IMR-90 (cell line): ENCODE results near the gene ZNF76. TPM values are rescaled to one million over a fixed set of nuclear protein-coding genes. Genes with fewer than 3 reads are reported as not detected.
A peak's percentile ranks its signal among the peaks of the same experiment; 100 is the strongest.

Source experiments
- ATAC-seq: fragments of 200-7000 bp; cut with Tn5 transposase; 2 replicates; pipeline ENCODE4 v1.9.1; 2020; ENCODE audit warnings: low read depth, mild to moderate bottlenecking, moderate library complexity
- BruUV-seq: library from RNA; stranded (reverse); fragments of 400-500 nt; replicated peaks from 2 replicates; lab custom pipeline; 2021; lab: Mats Ljungman, UMichigan
- CTCF ChIA-PET: fragments of 300-600 bp; formaldehyde crosslinking; extraction: SDS; loops from one replicate; lab custom pipeline; 2021; ENCODE audit warnings: antibody characterized with exemption; lab: Yijun Ruan, JAX
- POLR2A ChIA-PET: fragments of 300-600 bp; sonication (Branson Sonifier 250); formaldehyde crosslinking; loops from one replicate; lab custom pipeline; 2022; ENCODE audit warnings: antibody characterized with exemption; ENCODE audit not compliant: unreplicated experiment; lab: Charles Lee
- DNase-seq: peaks from one replicate; pipeline ENCODE4 v3.0.0; 2013
- H2AFZ ChIP-seq: replicated peaks from 2 replicates; pipeline ENCODE3; 2013; ENCODE audit warnings: low read length, mild to moderate bottlenecking; ENCODE audit not compliant: poor library complexity
- H2AK5ac ChIP-seq: 2 replicates; pipeline ENCODE4 v1.6.1; 2013; ENCODE audit warnings: low read depth, low read length, inconsistent platforms
- H2AK9ac ChIP-seq: replicated peaks from 2 replicates; pipeline ENCODE3; 2013; ENCODE audit warnings: mild to moderate bottlenecking, low read depth, low read length, moderate library complexity; ENCODE audit not compliant: poor library complexity
- H2BK120ac ChIP-seq: 2 replicates; pipeline ENCODE4 v1.6.1; 2013; ENCODE audit warnings: low read depth, low read length, inconsistent platforms
- H2BK15ac ChIP-seq: 3 replicates; pipeline ENCODE4 v1.6.1; 2013; ENCODE audit warnings: low read depth, low read length, inconsistent platforms
- H2BK20ac ChIP-seq: 2 replicates; pipeline ENCODE4 v1.6.1; 2013; ENCODE audit warnings: low read depth, mild to moderate bottlenecking, inconsistent platforms, low read length, moderate library complexity
- H2BK5ac ChIP-seq: 2 replicates; pipeline ENCODE4 v1.6.1; 2013; ENCODE audit warnings: mild to moderate bottlenecking, low read depth, low read length, inconsistent platforms; ENCODE audit not compliant: poor library complexity, severe bottlenecking
- H3K14ac ChIP-seq: replicated peaks from 2 replicates; pipeline ENCODE4 v1.6.1; 2013; ENCODE audit warnings: low read depth, low read length, inconsistent platforms
- H3K18ac ChIP-seq: 2 replicates; pipeline ENCODE4 v1.6.1; 2013; ENCODE audit warnings: low read depth, low read length, control low read depth
- H3K23ac ChIP-seq: 2 replicates; pipeline ENCODE4 v1.6.1; 2013; ENCODE audit warnings: low read depth, low read length, inconsistent platforms
- H3K27ac ChIP-seq: 2 replicates; pipeline ENCODE4 v1.5.1; 2013; ENCODE audit warnings: mild to moderate bottlenecking, control low read depth, low read length; ENCODE audit not compliant: insufficient read depth
- H3K27me3 ChIP-seq: 2 replicates; pipeline ENCODE4 v1.6.1; 2013; ENCODE audit warnings: low read length; ENCODE audit not compliant: control insufficient read depth, insufficient read depth
- H3K36me3 ChIP-seq: 2 replicates; pipeline ENCODE4 v1.6.1; 2013; ENCODE audit warnings: low read length, mixed read lengths; ENCODE audit not compliant: control insufficient read depth, insufficient read depth
- H3K4ac ChIP-seq: 2 replicates; pipeline ENCODE4 v1.6.1; 2013; ENCODE audit warnings: low read depth, low read length, inconsistent platforms
- H3K4me1 ChIP-seq: 2 replicates; pipeline ENCODE4 v1.6.1; 2013; ENCODE audit warnings: low read length, mixed read lengths; ENCODE audit not compliant: control insufficient read depth, insufficient read depth
- H3K4me2 ChIP-seq: 2 replicates; pipeline ENCODE4 v1.6.1; 2013; ENCODE audit warnings: low read depth, mild to moderate bottlenecking, control low read depth, low read length, moderate library complexity
- H3K4me3 ChIP-seq: 2 replicates; pipeline ENCODE4 v1.5.1; 2013; ENCODE audit warnings: low read depth, mild to moderate bottlenecking, control low read depth, low read length, moderate library complexity; ENCODE audit not compliant: insufficient read depth
- H3K56ac ChIP-seq: 2 replicates; pipeline ENCODE4 v1.6.1; 2013; ENCODE audit warnings: low read length, inconsistent platforms; ENCODE audit not compliant: insufficient read depth; ENCODE audit errors: extremely low read depth
- H3K79me1 ChIP-seq, 2 experiments: 2 replicates each; pipeline ENCODE4 v1.6.1; 2013; ENCODE audit warnings: low read length in 2 of 2, inconsistent platforms in 1 of 2, low read depth in 1 of 2
- H3K9ac ChIP-seq: 2 replicates; pipeline ENCODE4 v1.6.1; 2013; ENCODE audit warnings: low read depth, low read length, control low read depth
- H3K9me1 ChIP-seq: 2 replicates; pipeline ENCODE4 v1.6.1; 2013; ENCODE audit warnings: low read length, inconsistent platforms; ENCODE audit not compliant: insufficient read depth
- H3K9me3 ChIP-seq: 2 replicates; pipeline ENCODE4 v1.6.1; 2013; ENCODE audit warnings: low read length; ENCODE audit not compliant: control insufficient read depth, insufficient read depth
- H4K20me1 ChIP-seq: 2 replicates; pipeline ENCODE4 v1.6.1; 2013; ENCODE audit warnings: low read length, inconsistent platforms; ENCODE audit not compliant: insufficient read depth
- H4K5ac ChIP-seq: 2 replicates; pipeline ENCODE4 v1.6.1; 2013; ENCODE audit warnings: mild to moderate bottlenecking, low read depth, low read length, control low read depth
- H4K8ac ChIP-seq, 2 experiments: 2 replicates each; pipeline ENCODE4 v1.6.1; 2013; ENCODE audit warnings: low read depth in 2 of 2, low read length in 2 of 2, control low read depth in 1 of 2, inconsistent platforms in 1 of 2
- H4K91ac ChIP-seq: 2 replicates; pipeline ENCODE4 v1.6.1; 2013; ENCODE audit warnings: low read depth, low read length, inconsistent platforms; ENCODE audit not compliant: insufficient read depth
- BHLHE40 ChIP-seq: fragments of 150-350 bp; IDR thresholded peaks from 2 replicates; pipeline ENCODE4 v1.6.1; 2016; ENCODE audit warnings: mild to moderate bottlenecking, low read depth, low read length
- CHD1 ChIP-seq: IDR thresholded peaks from 2 replicates; pipeline ENCODE4 v1.6.1; 2012; ENCODE audit warnings: low read depth, low read length, improper control_type of control experiment
- ELK1 ChIP-seq: fragments of 150-350 bp; IDR thresholded peaks from 2 replicates; pipeline ENCODE4 v1.6.1; 2016; ENCODE audit warnings: low read depth, mild to moderate bottlenecking, low read length, moderate library complexity, borderline replicate concordance
- FOS ChIP-seq: fragments of 150-350 bp; IDR thresholded peaks from 2 replicates; pipeline ENCODE4 v1.6.1; 2016; ENCODE audit warnings: low read depth, low read length
- MAFK ChIP-seq: IDR thresholded peaks from 2 replicates; pipeline ENCODE4 v1.6.1; 2012; ENCODE audit warnings: low read depth, low read length, improper control_type of control experiment
- MAZ ChIP-seq: IDR thresholded peaks from 2 replicates; pipeline ENCODE4 v1.6.1; 2012; ENCODE audit warnings: low read depth, mild to moderate bottlenecking, low read length, improper control_type of control experiment, moderate library complexity, borderline replicate concordance
- MXI1 ChIP-seq: IDR thresholded peaks from 2 replicates; pipeline ENCODE4 v1.6.1; 2012; ENCODE audit warnings: low read depth, mild to moderate bottlenecking, low read length, moderate library complexity, borderline replicate concordance
- NFE2L2 ChIP-seq: fragments of 150-350 bp; IDR thresholded peaks from 2 replicates; pipeline ENCODE4 v1.6.1; 2016; ENCODE audit warnings: low read depth, mild to moderate bottlenecking, low read length
- POLR2A ChIP-seq: IDR thresholded peaks from 2 replicates; pipeline ENCODE4 v1.6.1; 2012; ENCODE audit warnings: mild to moderate bottlenecking, low read depth, low read length
- RAD21 ChIP-seq: IDR thresholded peaks from 2 replicates; pipeline ENCODE4 v1.6.1; 2012; ENCODE audit warnings: low read length, improper control_type of control experiment
- RCOR1 ChIP-seq: IDR thresholded peaks from 2 replicates; pipeline ENCODE4 v1.6.1; 2012; ENCODE audit warnings: mild to moderate bottlenecking, low read length, improper control_type of control experiment; ENCODE audit not compliant: insufficient replicate concordance
- RFX5 ChIP-seq: IDR thresholded peaks from 2 replicates; pipeline ENCODE4 v1.8.0; 2012; ENCODE audit warnings: low read depth, mild to moderate bottlenecking, low read length, moderate library complexity
- SMC3 ChIP-seq: fragments of 150-350 bp; IDR thresholded peaks from 2 replicates; pipeline ENCODE4 v1.6.1; 2016; ENCODE audit warnings: low read depth, mild to moderate bottlenecking, antibody characterized with exemption, low read length, moderate library complexity
- USF2 ChIP-seq: fragments of 150-350 bp; IDR thresholded peaks from 2 replicates; pipeline ENCODE4 v1.6.1; 2017; ENCODE audit warnings: mild to moderate bottlenecking, antibody characterized with exemption, low read length, low read depth
- WGBS, 2 experiments: methylation state at CpG; one replicate each; pipeline versions ENCODE4 v1.1.5 to v1.1.7; 2013; ENCODE audit warnings: missing lambda C conversion rate in 2 of 2; ENCODE audit not compliant: insufficient read length in 1 of 2; ENCODE audit errors: extremely low coverage in 2 of 2; 5-methylcytosine and 5-hydroxymethylcytosine counted together
- dilution Hi-C: fragments of 300-500 bp; cut with HindIII; formaldehyde crosslinking; loops from one replicate; pipeline ENCODE4 v1.14.3; 2018; ENCODE audit warnings: low sequenced_read_pairs; ENCODE audit not compliant: unreplicated experiment
- in situ Hi-C: fragments of 300-500 bp; cut with MboI; formaldehyde crosslinking; loops from 3 replicates; pipeline ENCODE4 v1.14.3; 2019; ENCODE audit warnings: low sequenced_read_pairs, inconsistent platforms, mixed read lengths
- intact Hi-C: fragments of 100-400 bp; cut with micrococcal nuclease; formaldehyde crosslinking; loops from 2 replicates; pipeline ENCODE4 v1.10.0; 2022
- polyA plus RNA-seq, 3 experiments: library from polyadenylated mRNA; depleted of rRNA; stranded (reverse); fragments of >200 nt; gene quantifications; 2 replicates each; pipeline ENCODE4 v1.2.3, GENCODE V29; 2012; ENCODE audit warnings: low replicate concordance in 1 of 3
- total RNA-seq: library from RNA; depleted of rRNA; stranded (reverse); fragments of >200 nt; gene quantifications from 2 replicates; pipeline ENCODE4 v1.2.3, GENCODE V29; 2012

Gene ZNF76
- total and polyA plus RNA-seq, 2 of the 4 experiments (the other 2 are of a cell fraction): 19.9 to 21.1 TPM

GRCh38 chr6:35317483-35318195 lies 58.1 kb downstream of the ZNF76 start:
- H3K14ac ChIP-seq: no peak overlapping the region
- H3K18ac ChIP-seq: no peak overlapping the region
- peak overlapping the region; percentile 25 for H2AK9ac ChIP-seq
- ChIA-PET POLR2A (no interaction called here), CTCF (interaction anchor here (1.0 to 1.7 kb wide), 3 partner anchors 11 to 132 kb away, joined by 4 to 10 read pairs (median 9); no protein-coding TSS in a partner anchor)
- no peak overlapping the region for H2BK20ac ChIP-seq
- peak overlapping the region; percentile 91 for H2AFZ ChIP-seq
- DNase-seq (no peak), ATAC-seq (peak; percentile 25)
- TF ChIP-seq CHD1 (no peak), MXI1 (no peak), SMC3 (no peak), USF2 (no peak), POLR2A (no peak), RFX5 (no peak), RCOR1 (no peak), BHLHE40 (no peak), RAD21 (no peak), FOS (no peak), NFE2L2 (no peak), MAFK (no peak), MAZ (no peak), ELK1 (no peak)
- H2BK15ac ChIP-seq: no peak overlapping the region
- H3K79me1 ChIP-seq: no peaks in the 10 kb centered on the region
- peaks cover 2% of the 10 kb centered on the region; the same call in 1 of the 2 replicates for H3K4me1 ChIP-seq
- H2BK120ac ChIP-seq: no peak overlapping the region
- peaks cover 4% of the 10 kb centered on the region for H3K9me1 ChIP-seq
- peak overlapping the region in 1 of 2 experiments; percentile 2; a peak in 1 of 4 replicates for H4K8ac ChIP-seq
- H2BK5ac ChIP-seq: no peak overlapping the region
- H3K23ac ChIP-seq: peak overlapping the region; percentile 76
- no peaks in the 10 kb centered on the region for H4K20me1 ChIP-seq
- dilution Hi-C loops (no loop called here), in situ Hi-C loops (loop anchor here (25.0 kb wide), 1 partner anchor 420 kb away; the partner anchor contains the start of gene ARMC12), intact Hi-C loops (no loop called here)
- H3K36me3 ChIP-seq: no peaks in the 10 kb centered on the region
- no peak overlapping the region for H4K91ac ChIP-seq
- peak overlapping the region; percentile 31; the same call in 1 of the 2 replicates for H3K9ac ChIP-seq
- H2AK5ac ChIP-seq: no peak overlapping the region
- BruUV-seq: no TSS peak
- H3K9me3 ChIP-seq: no peaks in the 10 kb centered on the region
- WGBS, 2 experiments: 22% methylated on average over 21 of the region's 28 CpGs; no CpG with 5 or more reads in 1 of the 2 experiments
- peak overlapping the region; percentile 35 for H3K4me3 ChIP-seq
- H3K27me3 ChIP-seq: peaks cover 10% of the 10 kb centered on the region
- no peak overlapping the region for H3K4ac ChIP-seq
- H4K5ac ChIP-seq: no peak overlapping the region
- H3K27ac ChIP-seq: no peak overlapping the region; the same call in 1 of the 2 replicates
- H3K56ac ChIP-seq: no peak overlapping the region
- H3K4me2 ChIP-seq: peak overlapping the region; percentile 60
